ENCODE data around the gene RNF111.
"Not testable (repeated sequence)": the region's sequence is repeated elsewhere in the genome, so short reads cannot be mapped to it uniquely, and the experiment has no call there.

Gene RNF111

GRCh38 chr15:58987491-58988005 is at the start of gene RNF111:
RNF111 (plus strand) TSS chr15:58987663; CDS start chr15:59030823, 43,160 bp downstream.
- peak; percentile 93 to 98 for DNase-seq

GRCh38 chr15:58947179-58947578 is 40.3 kb upstream of the RNF111 start:
- DNase-seq, result no peak

- DNase-seq, result no peak
Measured at GRCh38 chr15:58951388-58952007, 36.0 kb upstream of the RNF111 start.

- no peak for DNase-seq
Measured at GRCh38 chr15:58952751-58953150, 34.7 kb upstream of the RNF111 start.

- DNase-seq, result peak in 1 of 2 experiments; percentile 84
Measured at GRCh38 chr15:58957101-58957973, 30.1 kb upstream of the RNF111 start.

GRCh38 chr15:58958811-58959210 is 28.7 kb upstream of the RNF111 start:
- DNase-seq, result no peak

GRCh38 chr15:58962136-58962535 is 25.3 kb upstream of the RNF111 start:
- DNase-seq, result no peak

- no peak for DNase-seq
Measured at GRCh38 chr15:58962662-58963565, 24.5 kb upstream of the RNF111 start.

- no peak for DNase-seq
Measured at GRCh38 chr15:58966698-58967097, 20.8 kb upstream of the RNF111 start.

GRCh38 chr15:58967479-58967878 is 20.0 kb upstream of the RNF111 start:
- DNase-seq, result no peak

GRCh38 chr15:58977887-58978286 is 9.6 kb upstream of the RNF111 start:
- no peak for DNase-seq

- peak in 1 of 2 experiments; percentile 61 for DNase-seq
Measured at GRCh38 chr15:58980351-58980939, 7.0 kb upstream of the RNF111 start.

- DNase-seq, result no peak
Measured at GRCh38 chr15:58981808-58982475, 5.5 kb upstream of the RNF111 start.

- DNase-seq, result no peak
Measured at GRCh38 chr15:58983261-58983660, 4.2 kb upstream of the RNF111 start.

- DNase-seq, result no peak
Measured at GRCh38 chr15:58985443-58985842, 2.0 kb upstream of the RNF111 start.

- DNase-seq, result no peak
Measured at GRCh38 chr15:58987036-58987435, 427 bp upstream of the RNF111 start.

GRCh38 chr15:58988006-58988785 is 733 bp downstream of the RNF111 start:
- peak in 1 of 2 experiments; percentile 81 for DNase-seq

GRCh38 chr15:58992181-58992580 is 4.7 kb downstream of the RNF111 start:
- DNase-seq, result no peak

- DNase-seq, result no peak
Measured at GRCh38 chr15:58994906-58995453, 7.5 kb downstream of the RNF111 start.

GRCh38 chr15:58999694-59000093 is 12.2 kb downstream of the RNF111 start:
- DNase-seq, result no peak

GRCh38 chr15:59000251-59000650 is 12.8 kb downstream of the RNF111 start:
- not testable (repeated sequence) for DNase-seq

All from SW 1271 (cell line).